Activated CD4-positive, alpha-beta T cell treated with anti-CD3 and anti-CD28 coated beads, Interleukin-2, amount 50 U/mL, for 4 hours (primary cell): ENCODE data around the gene RBMS1.

Source experiments
- DNase-seq, 2 experiments: peaks; one replicate each; pipeline ENCODE4 v3.0.0-alpha.2; 2020

The RBMS1 gene

DNA sequence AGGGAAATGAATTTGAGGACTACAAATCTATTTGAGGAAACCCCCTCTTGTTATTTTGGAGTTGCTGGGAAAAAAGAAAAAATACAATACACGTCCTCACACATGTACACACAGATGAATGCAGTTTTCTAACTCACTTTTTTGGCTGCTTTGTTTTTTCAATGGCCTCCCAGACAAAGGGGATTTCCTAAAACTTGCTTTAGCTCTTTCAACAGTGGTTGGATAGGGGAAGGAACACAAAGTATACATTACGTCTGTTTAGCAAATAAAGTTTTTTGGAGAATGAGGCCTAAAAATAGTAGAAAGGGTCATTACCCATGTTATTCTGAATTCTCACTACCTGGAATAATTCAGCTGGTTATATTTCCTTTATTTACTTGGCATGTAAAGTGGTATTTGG lies 168.2 kb downstream of the RBMS1 start:
- no peak for DNase-seq

- DNase-seq, result no peak
Observed at GRCh38 chr2:160324917-160325316, 168.7 kb downstream of the RBMS1 start.

GRCh38 chr2:160324161-160324800 lies 169.3 kb downstream of the RBMS1 start:
- DNase-seq, result peak; percentile 26 to 46

DNA sequence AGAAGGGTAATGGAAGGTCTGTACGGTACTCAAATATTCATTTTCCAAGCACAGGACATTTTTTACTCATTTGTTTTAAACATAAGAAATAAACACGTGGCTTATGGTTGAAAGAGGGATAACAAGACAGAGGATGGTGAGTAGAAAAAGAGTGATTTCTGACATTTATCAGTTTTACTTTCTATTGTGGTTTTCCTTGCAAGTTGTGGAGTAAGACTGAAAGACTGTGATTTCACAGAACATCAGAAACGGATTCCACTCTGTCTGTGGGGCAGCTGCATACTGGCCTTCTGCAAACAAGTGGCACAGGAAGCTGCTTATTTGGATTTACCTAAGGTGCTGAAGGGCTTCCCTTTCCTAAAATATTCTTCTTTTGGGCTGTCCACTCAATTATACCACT lies 171.3 kb downstream of the RBMS1 start:
- no peak for DNase-seq

DNA sequence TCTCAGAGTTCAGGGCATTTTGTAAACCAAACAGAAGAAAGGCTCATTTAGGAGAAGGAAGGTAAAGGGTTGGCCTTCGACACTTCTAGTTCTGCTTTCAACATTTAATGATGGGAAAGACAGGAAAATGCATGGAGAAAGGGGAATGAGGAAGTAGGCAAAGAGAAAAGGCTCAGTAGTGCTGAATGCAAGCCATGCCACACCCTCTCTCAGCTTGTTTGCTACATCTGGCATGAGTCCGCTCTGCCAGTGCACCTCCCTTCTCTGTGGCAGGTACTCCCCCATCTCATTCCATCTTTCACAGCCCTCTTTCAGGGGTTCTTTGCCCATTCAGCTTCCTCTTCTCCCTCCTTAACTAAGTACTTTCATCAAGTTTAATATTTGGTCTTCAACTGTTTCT lies 172.6 kb downstream of the RBMS1 start:
- DNase-seq, result no peak

DNA sequence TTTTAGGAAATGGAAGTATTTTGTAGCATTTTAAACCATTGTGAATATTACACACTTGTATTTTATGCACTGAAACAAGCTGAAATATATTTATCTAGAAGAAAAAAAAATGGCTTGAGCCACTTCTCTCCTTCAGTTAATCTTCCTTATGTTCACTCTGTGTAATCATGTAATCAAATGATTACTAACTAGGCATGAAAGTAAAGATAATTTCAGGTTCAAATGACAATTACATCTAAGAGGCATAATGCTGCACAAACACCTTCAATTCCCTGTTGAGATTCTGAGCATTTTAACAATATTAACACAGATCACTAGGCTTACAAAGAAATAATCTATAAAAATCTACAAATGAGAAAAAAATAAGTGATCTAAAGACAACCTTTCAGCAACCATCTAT lies 173.9 kb downstream of the RBMS1 start:
- DNase-seq, result no peak

DNA sequence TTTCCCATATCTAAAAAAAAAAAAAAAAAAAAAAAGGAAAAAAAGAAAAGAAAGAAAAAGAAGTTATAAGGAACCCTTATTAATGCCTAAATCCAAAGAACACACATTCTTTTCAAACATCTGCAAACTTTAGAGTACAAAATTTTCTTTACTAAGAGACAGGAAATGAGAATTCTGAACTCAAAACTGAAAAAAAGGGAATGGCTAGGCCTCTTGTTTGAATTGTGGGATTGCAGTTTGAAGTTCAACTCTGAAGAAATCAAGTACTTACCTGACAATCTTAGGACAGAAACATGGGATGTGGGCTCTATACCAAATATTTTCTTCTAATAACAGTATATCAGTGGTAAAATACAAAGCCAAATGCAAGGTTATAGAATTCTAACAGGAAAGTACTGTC lies 175.4 kb downstream of the RBMS1 start:
- no peak for DNase-seq

- no peak for DNase-seq
Observed at GRCh38 chr2:160317181-160318099, 176.2 kb downstream of the RBMS1 start.

DNA sequence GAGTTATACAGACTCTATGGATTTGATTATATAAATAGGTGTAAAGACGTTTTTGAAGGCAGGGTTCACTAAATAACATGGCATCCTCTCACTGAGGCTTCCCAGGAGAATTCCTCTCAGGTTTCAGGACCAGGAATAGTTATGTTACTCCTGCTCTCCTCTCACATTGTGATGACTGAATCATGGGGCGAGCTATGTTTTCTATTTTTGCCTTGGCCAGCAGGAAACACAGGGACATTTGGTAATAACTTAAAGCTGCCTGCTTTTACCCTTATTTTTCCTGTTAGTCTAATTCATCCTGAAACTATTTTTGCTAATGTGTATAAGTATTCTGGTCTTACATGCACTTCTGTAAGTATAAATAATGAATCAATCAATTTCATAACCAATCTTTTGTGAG lies 178.3 kb downstream of the RBMS1 start:
- no peak for DNase-seq

GRCh38 chr2:160310118-160310828 lies 183.3 kb downstream of the RBMS1 start:
- DNase-seq, result no peak

- DNase-seq, result no peak
Observed at GRCh38 chr2:160309585-160309984, 184.0 kb downstream of the RBMS1 start.

- DNase-seq, result no peak
Observed at GRCh38 chr2:160308915-160309314, 184.7 kb downstream of the RBMS1 start.

DNA sequence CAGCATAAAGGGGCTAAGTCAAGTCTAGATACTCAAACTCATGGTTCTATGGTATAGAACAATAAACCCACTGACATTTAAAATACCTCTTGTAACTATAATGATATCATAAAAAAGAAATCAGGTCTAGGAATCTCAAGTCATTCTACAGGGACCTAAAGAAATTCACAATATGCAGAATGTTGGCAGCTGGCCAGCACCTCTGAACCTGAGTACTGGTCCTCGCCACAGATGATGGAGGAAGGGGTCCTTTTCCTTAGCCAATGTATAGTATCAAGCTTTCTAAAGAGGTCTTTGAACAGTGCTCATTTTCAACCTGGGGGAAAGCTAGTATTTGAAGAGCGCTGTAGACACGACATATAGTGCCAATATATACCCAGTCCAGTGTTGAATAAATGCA lies 185.1 kb downstream of the RBMS1 start:
- no peak for DNase-seq

DNA sequence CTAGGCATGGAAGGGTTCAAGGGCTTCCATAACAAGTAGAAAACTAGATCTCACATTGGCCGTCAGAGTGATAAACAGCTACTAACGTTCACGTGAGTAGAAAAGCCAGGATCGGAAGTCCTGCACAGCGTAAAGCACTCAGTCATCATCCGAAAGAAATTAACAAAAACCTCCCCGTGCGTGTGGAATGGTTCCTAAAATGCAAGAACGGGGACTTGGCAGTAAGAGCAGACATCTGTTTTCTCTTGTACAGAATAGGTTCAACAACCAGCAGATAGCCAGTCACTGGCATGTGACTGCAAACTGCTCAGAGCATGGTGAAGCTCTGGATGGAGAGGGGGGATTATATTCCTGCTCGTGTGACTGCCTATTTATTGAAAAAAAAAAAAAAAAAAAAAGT lies 186.6 kb downstream of the RBMS1 start:
- DNase-seq, result no peak

- no peak for DNase-seq
Observed at GRCh38 chr2:160305081-160305750, 188.4 kb downstream of the RBMS1 start.

- DNase-seq, result no peak
Observed at GRCh38 chr2:160303527-160303926, 190.1 kb downstream of the RBMS1 start.

- DNase-seq, result no peak
Observed at GRCh38 chr2:160303076-160303475, 190.5 kb downstream of the RBMS1 start.

DNA sequence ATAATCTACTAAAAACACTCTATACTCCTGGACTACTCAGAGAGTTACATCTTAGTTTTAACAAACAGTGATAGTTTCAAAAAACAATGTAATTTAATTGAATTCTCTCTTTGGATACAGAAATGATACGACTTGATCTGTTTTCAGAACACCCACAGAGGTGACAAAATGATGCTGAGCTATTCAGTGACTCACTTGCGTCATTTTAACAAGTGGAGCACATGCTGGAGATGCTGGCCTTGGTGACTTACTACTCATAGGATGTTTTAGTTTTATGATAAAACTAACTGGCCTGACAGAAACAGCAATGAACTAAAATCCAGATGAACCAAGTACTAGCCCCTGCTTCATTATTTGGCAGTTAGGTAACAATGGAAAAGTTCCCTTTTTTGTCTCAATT lies 192.2 kb downstream of the RBMS1 start:
- no peak for DNase-seq

DNA sequence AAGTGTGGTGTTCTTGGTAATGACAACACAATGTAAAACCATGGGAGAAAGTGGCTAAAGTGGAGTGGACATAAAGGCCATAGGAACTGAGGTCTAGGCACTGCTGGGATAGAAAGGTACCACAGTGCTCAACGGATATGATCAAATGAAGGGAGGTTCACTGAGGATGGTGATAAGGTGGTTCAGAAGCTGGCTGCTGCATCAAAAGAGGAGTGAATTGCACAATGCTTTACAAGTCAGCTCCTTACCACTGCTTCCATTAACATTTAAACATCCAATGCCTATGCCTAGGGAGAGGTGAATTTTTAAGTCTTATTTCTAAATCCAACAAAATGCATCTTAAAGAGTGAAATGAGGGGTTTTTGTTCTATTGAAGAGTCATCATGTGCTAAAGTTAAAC lies 193.4 kb downstream of the RBMS1 start:
- DNase-seq, result no peak

- DNase-seq, result no peak
Observed at GRCh38 chr2:160299540-160299939, 194.1 kb downstream of the RBMS1 start.

DNA sequence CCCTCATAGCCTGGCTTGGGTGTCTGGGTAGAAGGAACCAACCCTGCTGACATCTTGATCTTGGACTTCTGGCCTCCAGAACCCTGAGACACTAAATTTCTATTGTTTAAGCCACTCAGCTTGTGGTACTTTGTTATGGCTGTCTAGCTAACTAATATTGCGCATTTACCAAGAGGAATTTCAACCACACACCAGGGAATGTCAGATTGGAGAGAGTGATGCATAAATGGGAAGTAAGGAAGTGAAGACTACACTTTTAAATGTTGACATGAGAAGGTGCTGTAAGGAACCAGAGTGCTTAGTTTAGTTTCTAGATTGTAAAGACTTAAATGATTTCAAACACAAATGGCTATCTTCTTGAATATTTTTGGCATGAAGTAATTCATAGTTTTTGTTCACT lies 194.6 kb downstream of the RBMS1 start:
- no peak for DNase-seq

- no peak for DNase-seq
Observed at GRCh38 chr2:160295519-160296207, 197.9 kb downstream of the RBMS1 start.

- no peak for DNase-seq
Observed at GRCh38 chr2:160294889-160295288, 198.7 kb downstream of the RBMS1 start.
